HG02759 (cell line): ENCODE measurements around the gene OR4A5.
"Not testable (repeated sequence)": the region's sequence is repeated elsewhere in the genome, so short reads cannot be mapped to it uniquely, and the experiment has no call there.

Experiments
- ATAC-seq: cut with Tn5 transposase; IDR thresholded peaks from one replicate; pipeline ENCODE4 v1.9.1; 2021; ENCODE audit warnings: mild to moderate bottlenecking, moderate library complexity; ENCODE audit not compliant: unreplicated experiment

Gene OR4A5

GRCh38 chr11:54706532-54706931, at the start of gene OR4A5:
OR4A5 (plus strand) TSS chr11:54706832; CDS start chr11:54706885, 53 bp downstream.
- ATAC-seq = not testable (repeated sequence)

DNA sequence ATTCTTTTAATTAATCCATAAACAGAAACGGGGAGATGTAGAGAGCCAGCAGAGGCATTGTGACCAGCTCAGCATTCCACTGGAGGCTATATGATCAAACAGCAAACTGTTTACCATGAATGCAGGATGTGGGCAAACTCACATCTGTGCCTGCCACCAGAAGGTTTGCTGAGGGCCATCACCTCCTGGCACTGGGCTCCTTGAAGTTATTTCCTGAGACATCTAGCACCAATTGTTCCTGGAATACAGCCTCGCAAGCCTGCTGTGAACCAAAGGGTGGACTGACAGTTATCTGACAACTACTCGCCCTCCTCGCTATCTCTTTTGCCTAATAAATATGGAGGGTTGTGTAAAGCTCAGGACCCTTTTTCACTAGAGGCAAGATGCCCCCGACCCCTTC, 13.5 kb downstream of the OR4A5 start:
- not testable (repeated sequence) for ATAC-seq
